HG03280 (cell line): ENCODE data around the gene TRIM6.
"Not testable (repeated sequence)": the region's sequence is repeated elsewhere in the genome, so short reads cannot be mapped to it uniquely, and the experiment has no call there.

Experiments used
- ATAC-seq: cut with Tn5 transposase; IDR thresholded peaks from one replicate; pipeline ENCODE4 v1.9.1; 2021; ENCODE audit warnings: mild to moderate bottlenecking, moderate library complexity; ENCODE audit not compliant: unreplicated experiment

The TRIM6 gene

GRCh38 chr11:5602791-5603190 is 6.4 kb downstream of the TRIM6 start:
- ATAC-seq = not testable (repeated sequence)

- ATAC-seq = no peak
Observed at GRCh38 chr11:5603326-5603725, 6.9 kb downstream of the TRIM6 start.

GRCh38 chr11:5604896-5605295 is 8.5 kb downstream of the TRIM6 start:
- ATAC-seq = no peak

GRCh38 chr11:5605849-5606248 is 9.4 kb downstream of the TRIM6 start:
- ATAC-seq = no peak

GRCh38 chr11:5608808-5609207 is 12.4 kb downstream of the TRIM6 start:
- ATAC-seq = no peak

- no peak for ATAC-seq
Observed at GRCh38 chr11:5610446-5610845, 14.0 kb downstream of the TRIM6 start.

GRCh38 chr11:5611627-5612026 is 15.2 kb downstream of the TRIM6 start:
- ATAC-seq = no peak

- no peak for ATAC-seq
Observed at GRCh38 chr11:5618807-5619206, 22.4 kb downstream of the TRIM6 start.

GRCh38 chr11:5620651-5621521 is 24.4 kb downstream of the TRIM6 start:
- no peak for ATAC-seq

- no peak for ATAC-seq
Observed at GRCh38 chr11:5621580-5621979, 25.1 kb downstream of the TRIM6 start.

GRCh38 chr11:5622802-5623201 is 26.4 kb downstream of the TRIM6 start:
- no peak for ATAC-seq

- ATAC-seq = peak; percentile 97
Observed at GRCh38 chr11:5624489-5625279, 28.2 kb downstream of the TRIM6 start, which contains the start of gene TRIM34. Gene TRIM34 (plus strand): TSS chr11:5625001. CDS start chr11:5632332, 7,331 bp downstream.

GRCh38 chr11:5625281-5625680 is 28.8 kb downstream of the TRIM6 start:
- no peak for ATAC-seq

GRCh38 chr11:5626196-5626595 is 29.8 kb downstream of the TRIM6 start:
- ATAC-seq = no peak

- no peak for ATAC-seq
Observed at GRCh38 chr11:5631417-5631816, 35.0 kb downstream of the TRIM6 start.

- peak; percentile 96 for ATAC-seq
Observed at GRCh38 chr11:5631969-5632635, 35.7 kb downstream of the TRIM6 start.

- no peak for ATAC-seq
Observed at GRCh38 chr11:5639953-5640352, 43.5 kb downstream of the TRIM6 start.

- no peak for ATAC-seq
Observed at GRCh38 chr11:5643585-5643984, 47.1 kb downstream of the TRIM6 start.

- ATAC-seq = no peak
Observed at GRCh38 chr11:5646139-5646538, 49.7 kb downstream of the TRIM6 start.

GRCh38 chr11:5655474-5655873 is 59.0 kb downstream of the TRIM6 start:
- no peak for ATAC-seq

GRCh38 chr11:5656956-5657355 is 60.5 kb downstream of the TRIM6 start:
- ATAC-seq = not testable (repeated sequence)
